SK-N-SH (cell line): ENCODE data around the gene MEPCE. TPM values are rescaled to one million over a fixed set of nuclear protein-coding genes. Genes with fewer than 3 reads are reported as not detected.
A peak's percentile ranks its signal among the peaks of the same experiment; 100 is the strongest.

Source experiments
- CTCF ChIA-PET: fragments of 300-600, 350-600 bp; formaldehyde crosslinking; extraction: SDS; loops from one replicate; lab custom pipeline; 2021; lab: Yijun Ruan, JAX
- POLR2A ChIA-PET: fragments of 350-600 bp; sonication (Branson Sonifier 250); formaldehyde crosslinking; extraction: SDS; loops from one replicate; lab custom pipeline; 2020; ENCODE audit warnings: antibody characterized with exemption, inconsistent platforms; lab: Yijun Ruan, JAX
- DNase-seq: peaks from one replicate; pipeline ENCODE4 v3.0.0; 2012
- H2AFZ ChIP-seq: fragments of 200-600 bp; sonication (generic); 2 replicates; pipeline ENCODE4 v1.8.1; 2016; ENCODE audit warnings: antibody characterized with exemption, mild to moderate bottlenecking, low read depth
- H3F3A ChIP-seq: fragments of 200-600 bp; sonication (generic); replicated peaks from 2 replicates; pipeline ENCODE3; 2016; ENCODE audit warnings: antibody characterized with exemption, mild to moderate bottlenecking; ENCODE audit not compliant: insufficient read depth
- H3K27ac ChIP-seq, 2 experiments: fragments of 200-500 bp in 1 of 2; fragments of 200-600 bp in 1 of 2; sonication (Bioruptor generic) in 1 of 2; sonication (generic), shearing (Covaris generic) in 1 of 2; 2 replicates each; pipeline versions ENCODE4 v1.5.1 to v1.6.1; 2014 to 2016; ENCODE audit warnings: low read depth in 2 of 2, inconsistent platforms in 1 of 2, low read length in 1 of 2, mild to moderate bottlenecking in 1 of 2, mixed read lengths in 1 of 2
- H3K27me3 ChIP-seq: fragments of 200-600 bp; sonication (generic), shearing (Covaris generic); 2 replicates; pipeline ENCODE4 v1.6.1; 2016; ENCODE audit warnings: mixed run types; ENCODE audit not compliant: insufficient read depth
- H3K36me3 ChIP-seq, 2 experiments: fragments of 200-500 bp in 1 of 2; fragments of 200-600 bp in 1 of 2; sonication (Bioruptor generic) in 1 of 2; sonication (generic) in 1 of 2; replicated peaks in 1 of 2; 2 replicates each; pipeline versions ENCODE3 to v1.5.1; 2014 to 2016; ENCODE audit warnings: low read length in 1 of 2, mild to moderate bottlenecking in 1 of 2; ENCODE audit not compliant: insufficient read depth in 2 of 2, control insufficient read depth in 1 of 2
- H3K4me1 ChIP-seq, 2 experiments: fragments of 200-500 bp in 1 of 2; fragments of 200-600 bp in 1 of 2; sonication (Bioruptor generic) in 1 of 2; sonication (generic), shearing (Covaris generic) in 1 of 2; 2 replicates each; pipeline versions ENCODE4 v1.5.1 to v1.6.1; 2014 to 2016; ENCODE audit warnings: low read depth in 1 of 2, low read length in 1 of 2, mixed run types in 1 of 2; ENCODE audit not compliant: insufficient read depth in 2 of 2, control insufficient read depth in 1 of 2
- H3K4me2 ChIP-seq: fragments of 200-600 bp; sonication (generic), shearing (Covaris generic); 2 replicates; pipeline ENCODE4 v1.6.1; 2017; ENCODE audit warnings: mixed run types
- H3K4me3 ChIP-seq, 2 experiments: fragments of 200-500 bp in 1 of 2; fragments of 200-600 bp in 1 of 2; sonication (Bioruptor generic) in 1 of 2; sonication (generic), shearing (Covaris generic) in 1 of 2; 2 replicates each; pipeline versions ENCODE4 v1.5.1 to v1.8.1; 2014 to 2016; ENCODE audit warnings: low read depth in 2 of 2, inconsistent platforms in 1 of 2, low read length in 1 of 2, mild to moderate bottlenecking in 1 of 2, mixed read lengths in 1 of 2, moderate library complexity in 1 of 2
- H3K79me2 ChIP-seq: fragments of 200-600 bp; sonication (generic); 2 replicates; pipeline ENCODE4 v1.8.1; 2017; ENCODE audit warnings: mild to moderate bottlenecking; ENCODE audit not compliant: insufficient read depth
- H3K9ac ChIP-seq: fragments of 200-600 bp; sonication (generic); 2 replicates; pipeline ENCODE4 v1.6.1; 2017; ENCODE audit warnings: mixed run types
- H3K9me2 ChIP-seq: fragments of 200-600 bp; sonication (generic); 2 replicates; pipeline ENCODE4 v1.6.1; 2017; ENCODE audit warnings: mixed run types
- H3K9me3 ChIP-seq: fragments of 200-600 bp; sonication (generic); 2 replicates; pipeline ENCODE4 v1.6.1; 2017; ENCODE audit warnings: mixed run types, mild to moderate bottlenecking, moderate library complexity
- H4K20me1 ChIP-seq: fragments of 200-600 bp; sonication (generic); 2 replicates; pipeline ENCODE4 v1.6.1; 2017; ENCODE audit warnings: mild to moderate bottlenecking, mixed run types; ENCODE audit not compliant: insufficient read depth
- CTCF ChIP-seq: fragments of 200-600 bp; sonication (generic); IDR thresholded peaks from 2 replicates; pipeline ENCODE4 v1.6.1; 2017; ENCODE audit warnings: antibody characterized with exemption, mild to moderate bottlenecking, moderate library complexity
- GATA2 ChIP-seq: sonication (generic); formaldehyde crosslinking; IDR thresholded peaks from 2 replicates; pipeline ENCODE4 v1.5.0; 2020; ENCODE audit warnings: mild to moderate bottlenecking, missing genetic modification reagents
- IRF3 ChIP-seq: fragments of 150-350 bp; IDR thresholded peaks from 2 replicates; pipeline ENCODE4 v1.6.1; 2016; ENCODE audit warnings: mild to moderate bottlenecking, low read depth, low read length
- MAX ChIP-seq: IDR thresholded peaks from 2 replicates; pipeline ENCODE4 v1.4.0; 2012; ENCODE audit warnings: low read depth
- RCOR1 ChIP-seq: fragments of 150-350 bp; IDR thresholded peaks from 2 replicates; pipeline ENCODE4 v1.6.1; 2017; ENCODE audit warnings: antibody characterized with exemption, low read length
- REST ChIP-seq: IDR thresholded peaks from 2 replicates; pipeline ENCODE4 v1.6.1; 2012; ENCODE audit warnings: mild to moderate bottlenecking, low read depth, low read length, moderate library complexity
- RXRA ChIP-seq: IDR thresholded peaks from 2 replicates; pipeline ENCODE4 v1.4.0; 2012; ENCODE audit warnings: low read depth, mild to moderate bottlenecking, borderline replicate concordance
- TAF1 ChIP-seq: IDR thresholded peaks from 2 replicates; pipeline ENCODE4 v1.6.1; 2012; ENCODE audit warnings: low read depth, mild to moderate bottlenecking, low read length, moderate library complexity, borderline replicate concordance
- USF1 ChIP-seq: IDR thresholded peaks from 2 replicates; pipeline ENCODE4 v1.4.0; 2012; ENCODE audit warnings: low read depth, borderline replicate concordance
- YY1 ChIP-seq: IDR thresholded peaks from 2 replicates; pipeline ENCODE4 v1.4.0; 2012; ENCODE audit warnings: low read depth, mild to moderate bottlenecking
- ZBTB33 ChIP-seq: IDR thresholded peaks from 2 replicates; pipeline ENCODE4 v1.4.0; 2012; ENCODE audit warnings: low read depth, borderline replicate concordance
- WGBS: methylation state at CpG from one replicate; pipeline ENCODE4 v1.1.6; 2017; ENCODE audit warnings: low lambda C conversion rate; 5-methylcytosine and 5-hydroxymethylcytosine counted together
- polyA plus RNA-seq, 3 experiments: library from polyadenylated mRNA; depleted of rRNA; stranded (reverse); fragments of >200 nt; gene quantifications; 2 replicates each; pipeline ENCODE4 v1.2.3, GENCODE V29; 2012

Gene MEPCE
- polyA plus RNA-seq, 1 of the 3 experiments (the other 2 are of a cell fraction), result 20.2 TPM

GRCh38 chr7:100428199-100428966 is 1.2 kb upstream of the MEPCE start, which contains the start of gene ZCWPW1 (continued):
- TF ChIP-seq REST (no peak; the same call in 1 of the 2 replicates), MAX (peak; percentile 100), YY1 (peak; percentile 91), RCOR1 (no peak; the same call in none of the 2 replicates), USF1 (no peak), GATA2 (CRISPR knock-in tag) (no peak), TAF1 (peak; percentile 92)

- Histone ChIP-seq H3K4me3 (peak overlapping the region; percentile 78 to 95), H3K9ac (peak overlapping the region; percentile 99), H4K20me1 (peaks cover 13% of the 10 kb centered on the region), H3K36me3 (peaks cover 28 to 32% of the 10 kb centered on the region in 2 experiments), H3K27ac (peak overlapping the region; percentile 99 to 100), H3K9me2 (no peaks in the 10 kb centered on the region), H2AFZ (no peak overlapping the region), H3K27me3 (no peaks in the 10 kb centered on the region), H3K4me2 (peak overlapping the region; percentile 97), H3K9me3 (no peaks in the 10 kb centered on the region), H3F3A (peaks cover 17% of the 10 kb centered on the region), H3K4me1 (peaks cover 17 to 39% of the 10 kb centered on the region in 2 experiments; a peak in 3 of 4 replicates), H3K79me2 (peaks cover 45% of the 10 kb centered on the region)
- ChIA-PET CTCF (interaction anchor here (0.7 to 3.2 kb wide), 10 partner anchors 21 to 403 kb away, joined by 3 to 23 read pairs (median 4); partner anchors contain the start of genes NYAP1 and POP7), POLR2A (interaction anchor here (0.6 to 3.3 kb wide), 26 partner anchors 8 to 1606 kb away, joined by 3 to 12 read pairs (median 4); partner anchors contain the start of genes ACTL6B, AP4M1, GPC2 and MCM7)
- DNase-seq, result peak; percentile 96
- WGBS, result under 1% methylated on average over 34 of the region's 40 CpGs
- TF ChIP-seq ZBTB33, result no peak; the same call in 1 of the 2 replicates
- TF ChIP-seq IRF3, result no peak
- peak; percentile 100 for TF ChIP-seq MAX
- no peak for TF ChIP-seq RXRA
- no peak; the same call in 1 of the 2 replicates for TF ChIP-seq YY1
- 0 out of 2 replicates have a peak, but pooled peaks have one; percentile 6 for TF ChIP-seq CTCF
Measured at GRCh38 chr7:100428967-100429636, 529 bp upstream of the MEPCE start.
